Lower leg skin (tissue), 3 donors: ENCODE data around the gene EFNA4.

Experiments
- CTCF ChIP-seq, 3 donors: fragments of 450-650 bp; IDR thresholded peaks; one replicate each; pipeline ENCODE4 v1.5.1; 2016; ENCODE audit warnings: antibody characterized with exemption in 3 of 3, mild to moderate bottlenecking in 3 of 3, moderate library complexity in 2 of 3
- POLR2A ChIP-seq, 2 donors: fragments of 450-650 bp; IDR thresholded peaks; one replicate each; pipeline ENCODE4 v1.6.1; 2016 to 2017; ENCODE audit warnings: antibody characterized with exemption in 2 of 2, mild to moderate bottlenecking in 1 of 2, moderate library complexity in 1 of 2

GRCh38 chr1:155060736-155061135, 2.8 kb upstream of the EFNA4 start:
- TF ChIP-seq CTCF (IDR thresholded peaks at IDR 0.05) (no peak), POLR2A (IDR thresholded peaks at IDR 0.05) (no peak)
